Lung (tissue), 12 donors: ENCODE results near the gene PCYOX1L. TPM values are rescaled to one million over a fixed set of nuclear protein-coding genes. Genes with fewer than 3 reads are reported as not detected.

Experiments used
- ATAC-seq: fragments of 200-7000 bp; cut with Tn5 transposase; one replicate; pipeline ENCODE4 v1.9.1; 2020; ENCODE audit warnings: moderate number of reproducible peaks; ENCODE audit not compliant: insufficient read depth, low FRiP score
- DNase-seq, 3 donors: peaks; one replicate each; pipeline ENCODE4 v3.0.0-alpha.2; 2013 to 2017
- H3K27ac ChIP-seq, 2 donors: one replicate each; pipeline ENCODE4 v1.5.1; 2013; ENCODE audit warnings: mild to moderate bottlenecking in 2 of 2, moderate library complexity in 2 of 2, control low read depth in 1 of 2, inconsistent platforms in 1 of 2, low read depth in 1 of 2, low read length in 1 of 2
- H3K27me3 ChIP-seq, 3 donors: one replicate each; pipeline ENCODE4 v1.5.1; 2013; ENCODE audit warnings: low read length in 2 of 3; ENCODE audit not compliant: control insufficient read depth in 3 of 3, insufficient read depth in 3 of 3
- H3K36me3 ChIP-seq, 4 donors: one replicate each; pipeline ENCODE4 v1.5.1; 2013; ENCODE audit warnings: low read length in 4 of 4, mild to moderate bottlenecking in 1 of 4, moderate library complexity in 1 of 4; ENCODE audit not compliant: control insufficient read depth in 4 of 4, insufficient read depth in 4 of 4
- H3K4me1 ChIP-seq, 5 donors: one replicate each; pipeline ENCODE4 v1.5.1; 2013; ENCODE audit warnings: low read length in 5 of 5, mild to moderate bottlenecking in 2 of 5, moderate library complexity in 1 of 5; ENCODE audit not compliant: control insufficient read depth in 5 of 5, insufficient read depth in 5 of 5
- H3K4me3 ChIP-seq: one replicate; pipeline ENCODE4 v1.5.1; 2013; ENCODE audit warnings: mild to moderate bottlenecking, control low read depth, moderate library complexity
- H3K9ac ChIP-seq, 2 donors: one replicate each; pipeline ENCODE4 v1.5.1; 2013; ENCODE audit warnings: low read length in 2 of 2, control low read depth in 1 of 2; ENCODE audit not compliant: insufficient read depth in 1 of 2
- H3K9me3 ChIP-seq, 4 donors: one replicate each; pipeline ENCODE4 v1.5.1; 2013; ENCODE audit warnings: low read length in 3 of 4, mild to moderate bottlenecking in 1 of 4, moderate library complexity in 1 of 4; ENCODE audit not compliant: control insufficient read depth in 4 of 4, insufficient read depth in 3 of 4
- CTCF ChIP-seq: IDR thresholded peaks from 2 replicates; pipeline ENCODE4 v1.5.1; 2012; ENCODE audit warnings: mild to moderate bottlenecking; ENCODE audit errors: control extremely low read depth, extremely low read depth
- WGBS, 2 donors: extraction: QIAGEN DNeasy Blood & Tissue Kit; methylation state at CpG; one replicate each; pipeline ENCODE4 v1.1.7; 2013; 5-methylcytosine and 5-hydroxymethylcytosine counted together
- polyA plus RNA-seq, 2 donors: library from polyadenylated mRNA; stranded (reverse); fragments of 200-250 nt; gene quantifications; one replicate each; pipeline ENCODE4 v1.2.1, GENCODE V29; 2013
- total RNA-seq, 2 donors: library from RNA; depleted of rRNA in 1 of 2; stranded (reverse); fragments of >200 nt in 1 of 2; gene quantifications; one replicate each; pipeline ENCODE4 v1.2.1, GENCODE V29; 2014 to 2021
- donor health status: control.
- donor health status: control.
- donor health status: Bipolar disorder and iron deficiency.
- donor health status: healthy.
- donor health status: DM: yes; HTN: yes; CAD: no.

The PCYOX1L gene
- total and polyA plus RNA-seq, 4 donors, result 4.8 to 9.3 (median 7.3) TPM

GRCh38 chr5:149416987-149417710 is 59.3 kb downstream of the PCYOX1L start:
- ATAC-seq (no peak), DNase-seq (peak; percentile 92 to 99 (median 99))
- Histone ChIP-seq H3K36me3 (peaks cover 0 to 23% (median 5%) of the 10 kb centered on the region in 4 donors), H3K4me1 (peaks cover 8 to 95% (median 51%) of the 10 kb centered on the region in 5 donors), H3K9me3 (no peaks in the 10 kb centered on the region), H3K27me3 (no peaks in the 10 kb centered on the region), H3K27ac (peak overlapping the region; percentile 43 to 67), H3K4me3 (no peak overlapping the region), H3K9ac (peak overlapping the region in 1 of 2 donors; percentile 78)
- 30 to 53% methylated on average over 8 of the region's 8 CpGs for WGBS, 2 donors
- TF ChIP-seq CTCF, result no peak

GRCh38 chr5:149417711-149418368 is 60.0 kb downstream of the PCYOX1L start:
- no peak overlapping the region for H3K4me3 ChIP-seq
- peaks cover 0 to 23% (median 5%) of the 10 kb centered on the region in 4 donors for H3K36me3 ChIP-seq
- no peak for TF ChIP-seq CTCF
- ATAC-seq, result no peak
- H3K27ac ChIP-seq, result peak overlapping the region; percentile 67 to 84
- H3K27me3 ChIP-seq, result no peaks in the 10 kb centered on the region
- WGBS, 2 donors, result 60 to 71% methylated on average over 9 of the region's 9 CpGs
- no peak for DNase-seq
- peaks cover 8 to 93% (median 57%) of the 10 kb centered on the region in 5 donors for H3K4me1 ChIP-seq
- peak overlapping the region in 1 of 2 donors; percentile 62 for H3K9ac ChIP-seq
- no peaks in the 10 kb centered on the region for H3K9me3 ChIP-seq

GRCh38 chr5:149418910-149419531 is 61.2 kb downstream of the PCYOX1L start:
- ATAC-seq (no peak), DNase-seq (peak in 2 of 3 donors; percentile 36 to 40)
- Histone ChIP-seq H3K4me1 (peaks cover 8 to 95% (median 66%) of the 10 kb centered on the region in 5 donors), H3K4me3 (no peak overlapping the region), H3K9ac (no peak overlapping the region), H3K27me3 (no peaks in the 10 kb centered on the region), H3K27ac (peak overlapping the region; percentile 12 to 82), H3K9me3 (no peaks in the 10 kb centered on the region), H3K36me3 (peaks cover 0 to 34% (median 8%) of the 10 kb centered on the region in 4 donors)
- TF ChIP-seq CTCF, result no peak
- 74% methylated on average over 6 of the region's 6 CpGs for WGBS, 2 donors

Other genes starting within 250 kb of the PCYOX1L start
- gene ABLIM3, start 216.6 kb upstream of the PCYOX1L start, total RNA-seq, result 10 to 100 TPM; 46.8 to 54.2 TPM
- gene ABLIM3, start 216.6 kb upstream of the PCYOX1L start, polyA plus RNA-seq, result 10 to 100 TPM in 1 of 2 donors, 1 to 10 TPM in 1; 8.0 to 20.5 TPM
- gene AFAP1L1, start 86.2 kb upstream of the PCYOX1L start, total RNA-seq, result 10 to 100 TPM; 22.8 to 40.6 TPM
- 10 to 100 TPM in 1 of 2 donors, 1 to 10 TPM in 1; 9.8 to 13.3 TPM for gene AFAP1L1, start 86.2 kb upstream of the PCYOX1L start, polyA plus RNA-seq
- 10 to 100 TPM; 19.2 to 20.2 TPM for gene GRPEL2, start 12.5 kb upstream of the PCYOX1L start, total RNA-seq
- gene GRPEL2, start 12.5 kb upstream of the PCYOX1L start, polyA plus RNA-seq, result 10 to 100 TPM in 1 of 2 donors, 1 to 10 TPM in 1; 6.6 to 12.7 TPM
- 1 to 10 TPM in 1 of 2 donors, under 1 TPM in 1; 0.34 to 1.3 TPM for gene IL17B, start 21.2 kb downstream of the PCYOX1L start, total RNA-seq
- under 1 TPM; 0.26 to 0.44 TPM for gene IL17B, start 21.2 kb downstream of the PCYOX1L start, polyA plus RNA-seq
- 100 to 1,000 TPM; 277 to 299 TPM for gene CSNK1A1, start 193.4 kb downstream of the PCYOX1L start, total RNA-seq
- 100 to 1,000 TPM in 1 of 2 donors, 10 to 100 TPM in 1; 48.6 to 108 TPM for gene CSNK1A1, start 193.4 kb downstream of the PCYOX1L start, polyA plus RNA-seq
- gene ARHGEF37, start 223.5 kb downstream of the PCYOX1L start, total RNA-seq, result 1 to 10 TPM; 4.5 to 9.1 TPM
- 1 to 10 TPM; 2.2 to 2.8 TPM for gene ARHGEF37, start 223.5 kb downstream of the PCYOX1L start, polyA plus RNA-seq